NT2/D1 (cell line): ENCODE data around the gene TUFT1.

Source experiments
- SUZ12 ChIP-seq: IDR thresholded peaks from 2 replicates; pipeline ENCODE4 v1.6.1; 2011; ENCODE audit not compliant: insufficient read length, insufficient read depth; ENCODE audit errors: extremely low read depth
- YY1 ChIP-seq: IDR thresholded peaks from 2 replicates; pipeline ENCODE4 v1.6.1; 2011; ENCODE audit not compliant: insufficient read length, insufficient read depth
- ZNF274 ChIP-seq: IDR thresholded peaks from 2 replicates; pipeline ENCODE4 v1.6.1; 2011; ENCODE audit warnings: mild to moderate bottlenecking, low read depth, low read length

- no peak for TF ChIP-seq ZNF274
- TF ChIP-seq YY1: no peak
- TF ChIP-seq SUZ12: no peak
Measured at GRCh38 chr1:151578941-151579340, 38.8 kb downstream of the TUFT1 start.
